Keratinocyte (primary cell): ENCODE results near the gene ADAMTS17.
"Not testable (repeated sequence)": the region's sequence is repeated elsewhere in the genome, so short reads cannot be mapped to it uniquely, and the experiment has no call there.

Experiments
- EZH2 ChIP-seq: IDR thresholded peaks from one replicate; pipeline ENCODE4 v1.6.1; 2012; ENCODE audit warnings: inconsistent platforms, mild to moderate bottlenecking, low read length, moderate library complexity
- TF ChIP-seq, protein P1 (sequence below), 3 experiments: IDR thresholded peaks in 1 of 3; conservative IDR thresholded peaks in 1 of 3; optimal IDR thresholded peaks in 1 of 3; 2 replicates in 2 of 3; 3 replicates in 1 of 3; pipeline versions ENCODE3 to v1.5.1; 2011; ENCODE audit warnings: low read length in 3 of 3, mild to moderate bottlenecking in 3 of 3, moderate library complexity in 2 of 3, control low read depth in 1 of 3, inconsistent platforms in 1 of 3; ENCODE audit not compliant: insufficient read depth in 2 of 3; ENCODE audit errors: extremely low read depth in 1 of 3

DNA sequence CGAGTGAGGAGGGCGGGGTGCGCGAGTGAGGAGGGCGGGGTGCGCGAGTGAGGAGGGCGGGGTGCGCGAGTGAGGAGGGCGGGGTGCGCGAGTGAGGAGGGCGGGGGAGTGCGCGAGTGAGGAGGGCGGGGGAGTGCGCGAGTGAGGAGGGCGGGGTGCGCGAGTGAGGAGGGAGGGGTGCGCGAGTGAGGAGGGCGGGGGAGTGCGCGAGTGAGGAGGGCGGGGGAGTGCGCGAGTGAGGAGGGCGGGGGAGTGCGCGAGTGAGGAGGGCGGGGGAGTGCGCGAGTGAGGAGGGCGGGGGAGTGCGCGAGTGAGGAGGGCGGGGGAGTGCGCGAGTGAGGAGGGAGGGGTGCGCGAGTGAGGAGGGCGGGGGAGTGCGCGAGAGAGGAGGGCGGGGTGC is 415.2 kb downstream of the ADAMTS17 start:
- TF ChIP-seq, protein P1, sequence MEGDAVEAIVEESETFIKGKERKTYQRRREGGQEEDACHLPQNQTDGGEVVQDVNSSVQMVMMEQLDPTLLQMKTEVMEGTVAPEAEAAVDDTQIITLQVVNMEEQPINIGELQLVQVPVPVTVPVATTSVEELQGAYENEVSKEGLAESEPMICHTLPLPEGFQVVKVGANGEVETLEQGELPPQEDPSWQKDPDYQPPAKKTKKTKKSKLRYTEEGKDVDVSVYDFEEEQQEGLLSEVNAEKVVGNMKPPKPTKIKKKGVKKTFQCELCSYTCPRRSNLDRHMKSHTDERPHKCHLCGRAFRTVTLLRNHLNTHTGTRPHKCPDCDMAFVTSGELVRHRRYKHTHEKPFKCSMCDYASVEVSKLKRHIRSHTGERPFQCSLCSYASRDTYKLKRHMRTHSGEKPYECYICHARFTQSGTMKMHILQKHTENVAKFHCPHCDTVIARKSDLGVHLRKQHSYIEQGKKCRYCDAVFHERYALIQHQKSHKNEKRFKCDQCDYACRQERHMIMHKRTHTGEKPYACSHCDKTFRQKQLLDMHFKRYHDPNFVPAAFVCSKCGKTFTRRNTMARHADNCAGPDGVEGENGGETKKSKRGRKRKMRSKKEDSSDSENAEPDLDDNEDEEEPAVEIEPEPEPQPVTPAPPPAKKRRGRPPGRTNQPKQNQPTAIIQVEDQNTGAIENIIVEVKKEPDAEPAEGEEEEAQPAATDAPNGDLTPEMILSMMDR (optimal IDR thresholded peaks at IDR 0.05 in 1 of 3, IDR thresholded peaks at IDR 0.05 in 1 of 3, conservative IDR thresholded peaks at IDR 0.05 in 1 of 3; ENCODE audit: extremely low read depth in 1 of 3, insufficient read depth in 2 of 3, low read length in 3 of 3), result not testable (repeated sequence)
- not testable (repeated sequence) for TF ChIP-seq EZH2
